ENCODE data around the gene CCSAP.

- no peak for TF ChIP-seq CTCF (conservative IDR thresholded peaks at IDR 0.05 in 1 of 2, IDR thresholded peaks at IDR 0.05 in 1 of 2; ENCODE audit: low read depth in 1 of 2, low read length in 2 of 2)
- TF ChIP-seq EZH2 (IDR thresholded peaks at IDR 0.05; ENCODE audit: low read length, missing control alignments): no peak
Measured at GRCh38 chr1:229388897-229389580, 46.2 kb upstream of the CCSAP start.

All from fibroblast of lung (primary cell).